CD4-positive, alpha-beta T cell treated with Interleukin-1 beta for 1 hour (primary cell): ENCODE data around the gene PRCP.

ENCODE experiments used
- DNase-seq, 2 donors: peaks; one replicate each; pipeline ENCODE4 v3.0.0-alpha.2; 2020 to 2022

PRCP gene

GRCh38 chr11:82823647-82824619 lies 76.3 kb downstream of the PRCP start:
- DNase-seq, result no peak

GRCh38 chr11:82818409-82819043 lies 81.7 kb downstream of the PRCP start:
- DNase-seq, result no peak

- DNase-seq, result no peak
These were observed 84.8 kb downstream of the PRCP start for GRCh38 chr11:82815406-82815805.

GRCh38 chr11:82814379-82814778 lies 85.9 kb downstream of the PRCP start:
- DNase-seq, result no peak

- no peak for DNase-seq
These were observed 88.9 kb downstream of the PRCP start for GRCh38 chr11:82811369-82811768.

- DNase-seq, result no peak
These were observed 89.5 kb downstream of the PRCP start for GRCh38 chr11:82810738-82811137.

- no peak for DNase-seq
These were observed 89.9 kb downstream of the PRCP start for GRCh38 chr11:82810326-82810725.

- no peak for DNase-seq
These were observed 92.6 kb downstream of the PRCP start for GRCh38 chr11:82807646-82808045.

GRCh38 chr11:82802710-82803109 lies 97.5 kb downstream of the PRCP start:
- no peak for DNase-seq

- DNase-seq, result no peak
These were observed 103.0 kb downstream of the PRCP start for GRCh38 chr11:82796998-82797961.

- no peak for DNase-seq
These were observed 105.7 kb downstream of the PRCP start for GRCh38 chr11:82794490-82794889.

GRCh38 chr11:82792822-82793569 lies 107.2 kb downstream of the PRCP start:
- DNase-seq, result no peak

GRCh38 chr11:82792319-82792718 lies 107.9 kb downstream of the PRCP start:
- DNase-seq, result no peak

- no peak for DNase-seq
These were observed 108.5 kb downstream of the PRCP start for GRCh38 chr11:82791779-82792178.

- no peak for DNase-seq
These were observed 109.3 kb downstream of the PRCP start for GRCh38 chr11:82790723-82791484.

GRCh38 chr11:82787981-82788380 lies 112.2 kb downstream of the PRCP start:
- no peak for DNase-seq

- DNase-seq, result no peak
These were observed 113.4 kb downstream of the PRCP start for GRCh38 chr11:82786836-82787235.

GRCh38 chr11:82786001-82786400 lies 114.2 kb downstream of the PRCP start:
- DNase-seq, result no peak

- no peak for DNase-seq
These were observed 117.3 kb downstream of the PRCP start for GRCh38 chr11:82782825-82783374.

- no peak for DNase-seq
These were observed 121.5 kb downstream of the PRCP start for GRCh38 chr11:82778776-82779175.

- no peak for DNase-seq
These were observed 123.9 kb downstream of the PRCP start for GRCh38 chr11:82776377-82776776.
